Hematopoietic multipotent progenitor cell treated with erythropoietin and hydrocortisone succinate and interleukin-3 and kit ligand, for 6 days (in vitro differentiated cells): ENCODE measurements around the gene MAPK8IP2.
"Not testable (repeated sequence)": the region's sequence is repeated elsewhere in the genome, so short reads cannot be mapped to it uniquely, and the experiment has no call there.

Source experiments
- DNase-seq: peaks from one replicate; pipeline ENCODE4 v3.0.0-alpha.2; 2015

Gene MAPK8IP2

GRCh38 chr22:50601669-50602337, 1.2 kb downstream of the MAPK8IP2 start:
- DNase-seq: no peak

GRCh38 chr22:50602338-50602700, 1.7 kb downstream of the MAPK8IP2 start:
- DNase-seq: no peak

GRCh38 chr22:50603511-50604255, 3.1 kb downstream of the MAPK8IP2 start:
- no peak for DNase-seq

- no peak for DNase-seq
Measured at GRCh38 chr22:50604256-50605001, 3.8 kb downstream of the MAPK8IP2 start.

GRCh38 chr22:50605002-50605612, 4.5 kb downstream of the MAPK8IP2 start:
- DNase-seq: no peak

GRCh38 chr22:50605613-50606074, 5.1 kb downstream of the MAPK8IP2 start:
- DNase-seq: no peak

- DNase-seq: peak; percentile 30
Measured at GRCh38 chr22:50606165-50606945, 5.8 kb downstream of the MAPK8IP2 start.

GRCh38 chr22:50606946-50607658, 6.5 kb downstream of the MAPK8IP2 start:
- no peak for DNase-seq

- DNase-seq: no peak
Measured at GRCh38 chr22:50607659-50608020, 7.0 kb downstream of the MAPK8IP2 start.

- not testable (repeated sequence) for DNase-seq
Measured at GRCh38 chr22:50608058-50608840, 7.7 kb downstream of the MAPK8IP2 start.

- DNase-seq: no peak
Measured at GRCh38 chr22:50608996-50609395, 8.4 kb downstream of the MAPK8IP2 start.

GRCh38 chr22:50609599-50609998, 9.0 kb downstream of the MAPK8IP2 start:
- no peak for DNase-seq

- DNase-seq: no peak
Measured at GRCh38 chr22:50610041-50610451, 9.5 kb downstream of the MAPK8IP2 start.

- DNase-seq: no peak
Measured at GRCh38 chr22:50610581-50610980, 10.0 kb downstream of the MAPK8IP2 start.

GRCh38 chr22:50611341-50612060, 10.9 kb downstream of the MAPK8IP2 start:
- no peak for DNase-seq

GRCh38 chr22:50612168-50612527, 11.6 kb downstream of the MAPK8IP2 start:
- no peak for DNase-seq

- peak; percentile 30 for DNase-seq
Measured at GRCh38 chr22:50612528-50613221, 12.1 kb downstream of the MAPK8IP2 start.

GRCh38 chr22:50613291-50613981, 12.8 kb downstream of the MAPK8IP2 start:
- no peak for DNase-seq

GRCh38 chr22:50614296-50614695, 13.7 kb downstream of the MAPK8IP2 start:
- not testable (repeated sequence) for DNase-seq
